ENCODE data around the gene BZW2.

BZW2 gene

DNA sequence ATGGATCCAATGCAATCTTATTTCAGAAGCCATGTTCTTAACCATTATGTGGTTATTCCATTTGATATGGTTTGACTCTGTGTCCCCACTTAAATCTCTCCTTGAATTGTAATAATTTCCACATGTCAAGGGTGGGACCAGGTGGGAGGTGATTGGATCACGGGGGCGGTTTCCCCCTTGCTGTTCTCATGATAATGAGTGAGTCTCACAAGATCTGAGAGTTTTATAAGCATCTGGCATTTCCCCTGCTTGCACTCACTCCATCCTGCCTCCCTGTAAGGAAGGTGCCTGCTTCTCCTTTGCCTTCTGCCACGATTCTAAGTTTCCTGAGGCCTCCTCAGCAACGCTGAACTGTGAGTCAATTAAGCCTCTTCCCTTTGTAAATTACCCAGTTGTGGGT, 75.6 kb downstream of the BZW2 start:
- peak; percentile 9 for DNase-seq (ENCODE audit: low read depth)

DNA sequence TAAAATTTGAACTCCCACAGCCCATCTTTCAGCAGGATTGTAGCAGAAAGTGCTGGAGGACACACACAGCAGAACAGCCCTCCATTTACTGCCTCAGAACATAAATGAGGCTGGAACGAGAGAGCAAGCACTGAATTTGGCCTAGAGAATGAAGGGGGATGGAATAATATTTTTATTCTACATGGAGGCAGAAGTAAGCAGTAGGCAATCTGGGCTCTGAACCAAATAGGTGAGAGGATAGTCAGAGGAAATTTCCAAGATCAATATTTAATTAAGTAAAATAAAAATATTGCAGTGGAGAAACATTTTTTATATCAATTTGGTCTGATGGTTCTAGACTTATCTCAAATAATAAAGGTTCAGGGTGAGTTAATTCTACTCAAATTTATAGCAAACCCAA, 78.4 kb downstream of the BZW2 start:
- DNase-seq (ENCODE audit: low read depth), result no peak

DNA sequence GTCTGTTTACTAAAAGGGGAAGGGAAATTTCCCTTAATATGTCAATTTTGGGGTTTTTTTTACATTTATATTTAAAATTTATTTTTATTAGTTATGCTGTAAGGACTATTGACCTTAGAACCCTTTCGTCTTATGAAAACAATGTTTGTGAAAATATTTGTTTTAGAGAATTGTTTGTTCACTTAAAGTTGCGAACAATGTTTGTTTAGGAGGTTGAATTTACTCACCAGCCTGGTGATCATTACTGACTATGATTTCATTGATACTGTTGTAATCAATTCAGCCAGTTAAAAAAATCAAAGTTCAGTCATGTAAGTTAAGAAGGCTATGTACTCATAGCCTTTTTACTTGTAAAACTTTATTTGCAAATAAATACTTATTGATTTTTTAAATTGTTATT, 80.2 kb downstream of the BZW2 start:
- no peak for DNase-seq (ENCODE audit: low read depth)

DNA sequence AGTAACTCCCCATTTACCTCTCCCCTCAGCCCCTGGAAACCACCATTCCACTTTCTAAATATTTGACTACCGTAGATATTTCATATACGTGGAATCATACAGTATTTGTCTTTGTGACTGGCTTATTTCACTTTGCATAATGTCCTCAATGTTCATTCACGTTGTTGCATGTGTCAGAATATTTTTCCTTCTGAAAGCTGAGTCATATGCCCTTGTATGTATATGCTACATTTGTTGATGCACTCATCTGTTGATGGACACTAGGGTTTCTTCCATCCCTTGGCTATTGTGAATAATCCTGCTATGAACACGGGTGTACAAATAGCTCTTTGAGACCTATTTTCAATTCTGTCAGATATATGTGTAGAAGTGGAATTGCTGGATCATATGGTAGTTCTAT, 81.8 kb downstream of the BZW2 start:
- no peak for DNase-seq (ENCODE audit: low read depth)

DNA sequence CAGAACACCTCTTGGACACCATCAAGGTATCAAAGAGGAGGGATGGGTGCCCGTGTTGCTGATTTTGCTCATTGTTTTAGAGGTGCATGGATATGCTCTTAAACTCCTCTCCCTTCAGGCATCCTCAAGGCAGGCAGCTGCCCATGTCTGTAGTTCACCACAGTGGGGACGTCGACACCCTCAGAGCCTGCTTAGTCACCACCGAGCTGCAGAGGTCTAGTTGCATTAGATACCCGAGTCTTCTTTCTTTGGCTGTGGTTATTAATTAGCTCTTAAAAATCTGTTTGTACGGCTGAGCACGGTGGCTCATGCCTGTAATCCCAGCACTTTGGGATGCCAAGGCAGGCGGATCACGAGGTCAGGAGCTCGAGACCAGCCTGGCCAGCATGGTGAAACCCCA, 82.8 kb downstream of the BZW2 start:
- no peak for DNase-seq (ENCODE audit: low read depth)

DNA sequence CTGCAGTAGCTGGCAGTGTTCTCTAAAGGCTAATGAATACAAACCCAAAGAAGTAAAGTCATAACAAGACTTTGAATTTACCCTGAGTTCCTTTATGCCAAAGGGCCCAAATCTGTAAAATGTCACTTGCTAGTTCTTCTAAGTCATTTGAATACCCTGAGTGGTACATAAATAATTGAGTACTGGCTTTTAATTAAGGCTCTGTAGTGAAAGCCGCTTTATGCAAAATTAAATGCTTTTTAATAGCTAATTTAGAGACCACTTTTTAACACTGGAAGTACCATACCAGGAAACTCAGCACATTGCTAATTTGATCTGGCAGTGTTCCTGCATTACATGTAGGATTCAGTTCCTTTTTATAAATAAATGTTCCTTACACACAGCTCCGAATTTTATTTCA, 83.6 kb downstream of the BZW2 start:
- DNase-seq (ENCODE audit: low read depth), result no peak

DNA sequence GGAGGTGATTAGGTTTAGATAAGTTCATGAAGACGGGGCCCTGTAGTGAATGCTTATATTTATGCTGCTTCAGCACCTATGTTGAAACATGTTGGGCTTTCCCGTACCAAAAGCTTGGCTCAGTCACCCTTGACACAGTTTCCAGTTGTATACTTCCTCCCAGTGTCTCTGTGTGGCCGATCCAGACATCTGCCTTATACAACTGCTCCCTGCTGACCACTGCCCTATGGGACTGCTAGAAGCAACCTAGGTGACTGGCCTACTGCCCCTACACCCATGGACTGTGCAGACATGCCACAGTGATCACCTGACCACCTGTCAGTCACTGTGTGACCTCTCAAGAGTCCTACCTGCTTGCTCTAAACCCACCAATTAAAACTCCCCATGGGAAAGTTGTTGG, 85.0 kb downstream of the BZW2 start:
- DNase-seq (ENCODE audit: low read depth), result no peak

DNA sequence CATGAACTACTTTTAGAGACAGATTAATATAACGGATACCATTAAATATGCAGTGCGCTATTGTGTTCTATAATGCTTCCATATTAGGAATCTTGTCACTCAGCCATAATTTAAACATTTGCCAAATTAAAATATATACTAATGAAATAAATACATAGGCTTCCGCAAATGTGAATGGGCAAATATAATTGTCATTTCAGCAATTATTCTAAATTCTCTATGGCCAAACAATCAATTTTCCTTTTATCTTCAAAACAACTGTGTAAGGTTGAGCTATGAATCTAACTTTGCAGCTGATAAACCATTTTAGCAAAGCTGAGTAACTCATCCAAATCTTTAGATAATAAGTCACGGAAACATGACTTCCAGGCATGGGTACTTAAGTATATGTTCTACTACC, 86.8 kb downstream of the BZW2 start:
- no peak for DNase-seq (ENCODE audit: low read depth)

DNA sequence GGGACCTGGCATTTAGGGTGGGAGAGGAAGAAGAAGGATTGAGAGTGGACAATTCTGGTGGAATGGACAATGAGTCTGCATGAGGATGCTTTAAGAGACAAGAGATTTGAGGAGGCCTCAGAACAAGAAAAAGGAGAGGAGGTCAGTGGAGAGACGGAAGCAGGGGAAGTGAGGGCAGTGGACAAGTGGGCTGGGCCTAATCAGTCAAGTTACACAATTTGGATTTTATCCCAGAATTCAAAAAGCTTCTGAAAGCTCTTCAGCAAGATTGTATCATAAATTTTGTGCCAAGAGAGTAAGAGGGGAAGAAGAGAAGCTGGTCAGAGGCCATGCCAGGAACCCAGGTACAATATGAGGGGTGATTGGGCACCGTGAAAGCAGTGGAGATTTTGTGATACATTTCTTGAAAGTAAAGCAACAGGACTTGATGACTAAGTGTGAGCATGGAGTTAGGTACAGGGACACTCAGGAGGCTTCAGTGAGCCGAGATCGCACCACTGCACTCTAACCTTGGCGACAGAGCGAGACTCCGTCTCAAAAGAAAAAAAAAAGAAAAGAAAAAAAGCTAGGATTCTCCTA, 88.3 kb downstream of the BZW2 start:
- no peak for DNase-seq (ENCODE audit: low read depth)

DNA sequence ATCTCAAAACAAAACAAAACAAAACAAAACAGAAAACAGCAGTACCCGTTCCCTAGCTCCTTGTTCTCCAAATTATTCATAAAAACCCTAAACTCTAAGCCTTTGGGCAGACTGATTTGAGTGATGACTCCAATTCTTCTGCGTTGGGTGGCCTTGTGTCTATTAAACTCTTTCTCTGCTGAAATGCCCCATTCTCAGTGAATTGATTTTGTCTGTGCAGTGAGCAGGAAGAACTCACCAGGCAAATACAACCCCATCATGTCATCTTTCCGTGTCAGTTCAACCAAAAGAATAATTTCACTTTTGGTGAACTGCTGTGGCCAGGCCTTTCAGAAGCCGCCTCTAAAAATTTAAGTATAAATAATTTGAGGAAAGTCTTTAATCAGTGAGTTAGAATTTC, 89.0 kb downstream of the BZW2 start:
- DNase-seq (ENCODE audit: low read depth), result no peak

DNA sequence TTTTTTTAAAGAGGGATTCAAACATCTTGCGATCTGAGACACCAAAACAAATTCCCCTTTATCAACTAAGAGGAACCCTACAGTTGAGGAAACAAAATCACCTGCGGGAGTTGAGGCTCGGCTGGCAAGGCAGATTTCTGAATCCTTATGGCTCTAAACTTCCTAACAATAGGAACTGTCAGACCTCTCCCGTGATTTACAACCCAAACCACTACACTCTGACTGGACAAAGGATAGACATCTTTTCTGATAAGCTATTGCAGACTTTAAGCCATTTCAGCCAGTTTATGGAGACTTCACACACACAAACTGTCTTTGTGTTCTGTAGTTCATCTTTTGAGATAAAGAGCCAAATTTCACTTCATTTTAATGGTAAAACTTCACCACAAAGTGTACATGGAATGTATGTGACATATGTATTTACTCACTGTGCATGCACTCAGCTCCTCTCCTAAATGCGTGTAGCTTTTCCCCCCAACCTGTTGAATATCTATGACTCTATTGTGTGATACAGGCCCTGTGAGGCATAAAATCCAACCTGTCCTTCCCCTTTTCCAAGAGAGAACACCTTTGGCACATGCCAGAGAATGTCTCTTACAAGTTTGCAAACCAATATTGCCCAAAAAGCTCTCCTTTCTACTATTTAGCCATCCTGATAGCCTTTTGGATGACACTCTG, 92.2 kb downstream of the BZW2 start:
- no peak for DNase-seq (ENCODE audit: low read depth)

DNA sequence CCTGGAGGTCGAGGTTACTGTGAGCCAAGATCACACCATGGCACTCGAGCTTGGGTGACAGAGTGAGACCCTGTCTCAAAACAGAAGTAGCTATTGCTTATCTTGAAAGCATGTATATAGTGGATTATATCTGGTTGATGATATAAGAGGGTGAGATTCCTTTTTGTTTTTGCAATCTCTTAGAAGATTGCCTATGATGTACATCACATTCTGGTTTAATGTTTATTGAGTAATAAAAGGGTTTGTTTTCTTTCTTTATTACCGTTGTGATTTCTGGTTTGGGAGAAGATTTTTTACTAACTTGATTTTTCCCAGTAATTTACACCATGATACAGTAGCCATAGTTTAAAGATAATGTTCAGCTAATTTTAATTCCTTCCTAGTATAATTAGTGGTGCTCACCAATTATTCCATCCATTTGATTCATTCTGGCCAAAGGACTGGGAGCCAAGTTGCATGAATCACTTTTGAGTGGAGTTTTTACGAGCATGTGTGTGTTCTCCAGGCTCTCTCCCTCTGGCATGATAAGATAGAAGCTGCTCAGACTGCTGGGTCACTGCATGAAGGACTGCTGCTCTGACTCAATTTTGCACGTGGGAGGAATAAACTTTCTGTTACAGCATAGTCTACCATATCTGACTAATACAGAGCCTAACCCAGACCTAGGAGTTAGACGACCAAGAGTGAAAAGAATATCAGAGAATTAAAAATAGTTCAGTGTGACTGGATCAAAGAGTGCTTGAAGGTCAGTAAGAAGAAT, 94.1 kb downstream of the BZW2 start:
- no peak for DNase-seq (ENCODE audit: low read depth)

DNA sequence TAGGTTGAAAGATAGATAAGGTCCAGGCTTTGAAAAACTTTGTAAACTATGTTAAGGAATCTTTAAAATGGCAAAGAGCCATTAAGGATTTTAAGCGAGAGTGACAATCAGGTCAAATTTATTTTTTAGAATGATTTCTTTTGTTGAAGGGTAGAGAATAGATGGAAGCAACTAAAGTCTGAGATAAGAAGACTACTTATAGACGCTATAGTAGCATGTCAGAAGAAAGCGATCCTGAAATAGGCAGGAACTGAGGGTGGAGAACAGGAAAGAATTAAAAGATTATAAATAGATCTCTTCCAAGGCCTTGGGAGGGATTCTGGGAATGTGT, 94.6 kb downstream of the BZW2 start:
- no peak for DNase-seq (ENCODE audit: low read depth)

DNA sequence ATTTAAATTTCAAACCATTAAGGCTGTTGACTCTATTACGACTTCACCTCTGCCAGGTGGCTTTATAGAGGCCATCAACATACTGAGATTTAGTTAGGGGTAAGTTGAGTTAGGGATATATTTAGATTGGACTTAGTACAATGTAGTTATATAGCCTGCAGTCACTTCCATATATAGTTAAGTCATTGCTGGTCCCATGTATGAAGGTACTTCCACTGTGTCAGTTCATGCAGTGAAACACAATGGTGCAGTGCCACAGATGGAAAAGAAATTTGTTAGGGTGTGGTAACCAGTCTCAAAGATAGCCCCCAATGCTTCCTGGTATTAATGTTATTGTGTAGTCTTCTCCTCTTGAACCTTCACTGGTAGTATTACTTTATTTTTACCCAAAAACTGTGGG, 95.0 kb downstream of the BZW2 start:
- no peak for DNase-seq (ENCODE audit: low read depth)

DNA sequence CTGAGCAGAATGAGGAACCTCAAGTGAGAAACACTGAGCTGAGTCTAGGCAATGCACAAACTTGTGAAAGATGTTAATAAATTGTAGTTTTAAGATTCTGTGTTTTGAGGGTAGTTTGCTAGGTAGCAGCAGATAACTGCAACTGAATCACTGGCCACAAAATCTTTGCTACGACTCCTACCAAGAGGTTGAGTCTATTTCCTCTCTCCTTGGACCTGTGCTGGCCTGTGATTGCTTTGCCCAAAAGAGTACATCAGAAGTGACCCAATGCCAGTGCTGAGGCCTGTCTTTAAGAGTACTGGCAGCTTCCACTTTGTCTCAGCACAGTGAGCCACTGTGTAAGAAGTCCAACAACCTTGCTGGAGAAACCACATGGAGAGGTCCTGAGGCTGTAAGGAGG, 95.7 kb downstream of the BZW2 start:
- no peak for DNase-seq (ENCODE audit: low read depth)

DNA sequence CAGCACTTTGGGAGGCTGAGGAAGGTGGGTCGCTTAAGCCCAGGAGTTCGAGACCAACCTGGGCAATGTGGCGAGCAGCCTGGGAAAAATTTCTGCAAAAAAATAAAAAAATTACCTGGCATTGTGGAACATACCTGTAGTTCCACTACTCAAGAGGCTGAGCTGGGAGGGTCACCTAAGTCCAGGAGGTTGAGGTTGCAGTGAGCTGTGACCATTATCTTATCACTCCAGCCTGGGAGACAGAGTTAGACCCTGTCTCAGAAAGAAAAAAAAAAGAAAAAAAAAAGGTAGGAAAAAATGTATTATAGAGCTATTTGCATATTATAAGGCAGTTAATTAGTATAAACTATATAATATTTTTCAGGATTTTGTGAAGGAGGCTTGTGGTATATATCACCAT, 96.6 kb downstream of the BZW2 start:
- DNase-seq (ENCODE audit: low read depth), result no peak

DNA sequence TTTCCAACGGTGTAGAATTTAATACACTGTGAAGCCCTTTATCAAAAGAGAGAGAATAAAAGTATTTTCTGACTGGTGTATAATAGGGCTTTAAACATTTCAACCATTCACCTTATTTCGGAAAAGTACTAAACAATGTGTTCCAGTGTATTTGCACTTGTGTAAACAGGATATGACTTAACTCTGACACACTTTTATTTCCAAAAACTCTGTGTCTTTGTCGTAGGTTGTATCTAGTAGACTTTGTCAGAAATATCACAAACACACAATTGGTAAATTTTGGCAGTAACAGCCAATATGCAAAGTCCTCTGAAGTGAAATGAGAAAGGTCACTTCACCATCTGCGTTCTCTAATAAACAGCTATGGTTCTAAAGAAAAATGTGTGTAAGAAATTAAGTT, 97.3 kb downstream of the BZW2 start:
- DNase-seq (ENCODE audit: low read depth), result no peak

DNA sequence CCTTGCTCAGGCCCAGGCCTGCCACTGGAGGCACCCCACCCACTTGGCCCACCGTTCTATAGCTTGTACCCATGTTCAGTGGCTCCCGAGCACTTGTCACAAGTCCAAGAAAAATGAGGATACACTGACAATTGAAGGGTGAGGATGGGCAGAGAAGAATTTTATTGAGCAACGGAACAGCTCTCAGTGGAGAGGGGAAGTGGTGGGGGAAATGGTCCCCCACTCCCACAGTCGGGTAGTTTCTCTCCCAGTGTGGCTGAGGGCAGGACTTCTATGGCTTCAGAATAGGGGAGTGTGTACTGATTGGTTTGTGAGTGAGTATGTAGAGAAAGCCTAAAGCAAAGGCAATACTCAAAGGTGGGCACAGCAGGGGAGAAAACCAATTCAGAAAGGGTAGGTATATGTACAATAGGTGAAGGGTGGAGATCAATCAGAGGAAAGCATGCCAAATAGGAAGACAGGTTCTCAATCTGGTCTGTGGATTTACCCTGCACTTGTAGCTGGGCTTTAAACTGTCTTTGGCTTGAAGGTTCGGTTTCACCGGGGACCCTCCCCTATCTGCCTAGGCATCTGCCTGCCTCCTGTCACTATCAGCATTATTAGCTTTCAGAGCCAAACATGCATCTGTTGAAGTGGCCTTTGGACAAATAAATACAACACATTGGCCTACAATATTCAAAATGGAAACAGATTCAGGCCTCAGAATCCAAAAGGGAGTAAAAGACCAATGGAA, 98.7 kb downstream of the BZW2 start:
- DNase-seq (ENCODE audit: low read depth), result no peak

DNA sequence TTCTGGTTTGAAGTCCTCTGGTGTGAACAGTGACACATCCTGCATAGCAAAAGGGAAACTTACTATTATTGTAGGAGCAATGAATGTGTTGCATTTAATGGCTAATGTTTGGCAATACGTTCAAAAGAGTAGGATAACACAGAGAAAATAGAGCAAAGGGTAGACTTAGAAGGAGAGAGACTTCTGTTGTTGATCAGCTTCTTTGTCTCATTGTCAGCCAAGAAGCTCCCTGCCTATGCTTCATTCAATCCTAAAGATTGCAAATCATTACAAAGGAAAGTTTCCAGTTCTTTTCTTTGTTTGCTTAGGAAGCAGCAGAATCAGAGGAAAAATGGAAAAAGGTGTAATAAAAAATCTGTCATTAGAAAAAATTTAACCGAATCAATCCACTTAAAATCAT, 99.7 kb downstream of the BZW2 start:
- DNase-seq (ENCODE audit: low read depth), result no peak

DNA sequence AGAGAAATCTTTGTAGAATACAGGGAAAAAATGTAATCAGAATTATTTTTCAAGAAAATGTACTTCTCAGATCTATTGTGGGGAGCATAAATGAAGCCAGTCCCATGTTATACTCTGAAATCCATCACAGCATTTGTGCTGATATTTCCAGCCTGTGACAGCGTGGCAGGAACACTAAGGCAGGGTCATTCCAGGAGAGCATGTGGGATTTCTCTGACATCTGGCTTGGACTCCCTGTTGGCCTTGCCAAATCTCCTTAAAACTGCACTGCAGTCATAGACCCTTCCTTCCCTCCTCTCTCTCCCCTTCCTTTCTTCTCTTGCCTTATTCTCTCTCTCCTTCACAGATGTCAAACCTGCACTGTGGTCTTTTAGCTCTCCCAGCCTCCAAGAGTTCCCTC, 101.1 kb downstream of the BZW2 start:
- no peak for DNase-seq (ENCODE audit: low read depth)

DNA sequence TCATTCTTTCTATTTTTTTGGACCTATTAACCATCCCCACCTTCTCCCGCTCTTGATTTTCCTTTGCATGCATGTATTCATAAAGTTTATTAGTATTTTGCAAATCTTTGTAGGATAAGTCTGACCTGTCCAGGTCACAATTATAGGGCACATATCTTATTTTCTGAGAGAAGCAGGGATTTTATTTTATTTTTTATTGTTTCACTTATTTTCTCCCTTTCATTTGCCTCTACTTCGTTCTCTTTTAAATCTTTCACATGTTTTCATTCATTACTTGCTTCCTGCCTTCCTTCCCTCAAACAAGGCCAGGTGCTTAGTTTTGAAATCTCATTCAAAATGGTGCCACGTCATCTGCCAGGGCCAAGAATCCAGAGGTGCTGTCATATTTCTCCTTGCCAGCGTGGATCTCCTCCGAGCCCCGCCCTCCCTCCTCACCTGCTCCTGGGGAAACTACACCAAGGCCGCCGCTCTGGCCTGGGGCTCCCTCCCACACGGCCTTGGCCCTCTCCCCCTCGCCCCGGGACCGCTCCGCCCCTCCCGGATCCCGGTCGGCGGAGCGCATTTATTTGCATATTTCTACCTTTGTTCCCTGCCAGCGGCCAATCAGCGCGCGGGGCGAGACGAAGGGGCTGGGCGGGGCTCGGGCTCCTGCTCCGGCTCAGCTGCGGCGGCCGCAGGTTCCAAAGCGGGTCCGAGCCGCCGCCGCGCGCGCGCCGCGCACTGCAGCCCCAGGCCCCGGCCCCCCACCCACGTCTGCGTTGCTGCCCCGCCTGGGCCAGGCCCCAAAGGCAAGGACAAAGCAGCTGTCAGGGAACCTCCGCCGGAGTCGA, 107.3 kb downstream of the BZW2 start, which contains the start of gene TSPAN13:
TSS of gene TSPAN13 (plus strand) at position 654 of the 830 bp plus-strand sequence. CDS start 213 bp downstream, outside the sequence.
- DNase-seq (ENCODE audit: low read depth), result peak; percentile 30
